ENCODE measurements around the gene UBE2D2. TPM values are rescaled to one million over a fixed set of nuclear protein-coding genes. Genes with fewer than 3 reads are reported as not detected.
A peak's percentile ranks its signal among the peaks of the same experiment; 100 is the strongest.

UBE2D2 gene
- total RNA-seq, 1 experiment from 2014 or later, result 222 TPM

GRCh38 chr5:139634028-139634325, 72.8 kb downstream of the UBE2D2 start:
- DNase-seq (ENCODE audit: low read depth, low spot score) (no peak), ATAC-seq (no peak)
- in situ Hi-C loops (cut with HindIII; ENCODE audit: low pct_unique_long_range_greater_than_20kb, low sequenced_read_pairs), result no loop called here
- Histone ChIP-seq H3K4me1 (ENCODE audit: control insufficient read depth, insufficient read depth, low read length) (peaks cover 37% of the 10 kb centered on the region), H3K27me3 (ENCODE audit: control insufficient read depth, insufficient read depth, low read length) (no peaks in the 10 kb centered on the region), H3K4me3 (ENCODE audit: low read depth in 2 of 2, low read length in 2 of 2) (no peak overlapping the region), H3K27ac (ENCODE audit: low read length) (no peak overlapping the region; the same call in 1 of the 2 replicates), H3K36me3 (ENCODE audit: control insufficient read depth, insufficient read depth, low read length) (0 out of 2 replicates have a peak, but pooled peaks cover 2% of the 10 kb centered on the region), H3K9me3 (ENCODE audit: control insufficient read depth, insufficient read depth, low read depth, low read length) (no peaks in the 10 kb centered on the region)
- no peak for TF ChIP-seq TCF7L2 (IDR thresholded peaks at IDR 0.05; ENCODE audit: low read depth, low read length)
- TF ChIP-seq SIN3A (IDR thresholded peaks at IDR 0.05; ENCODE audit: borderline replicate concordance, insufficient read depth, low read depth, low read length), result no peak
- TF ChIP-seq, protein P1, sequence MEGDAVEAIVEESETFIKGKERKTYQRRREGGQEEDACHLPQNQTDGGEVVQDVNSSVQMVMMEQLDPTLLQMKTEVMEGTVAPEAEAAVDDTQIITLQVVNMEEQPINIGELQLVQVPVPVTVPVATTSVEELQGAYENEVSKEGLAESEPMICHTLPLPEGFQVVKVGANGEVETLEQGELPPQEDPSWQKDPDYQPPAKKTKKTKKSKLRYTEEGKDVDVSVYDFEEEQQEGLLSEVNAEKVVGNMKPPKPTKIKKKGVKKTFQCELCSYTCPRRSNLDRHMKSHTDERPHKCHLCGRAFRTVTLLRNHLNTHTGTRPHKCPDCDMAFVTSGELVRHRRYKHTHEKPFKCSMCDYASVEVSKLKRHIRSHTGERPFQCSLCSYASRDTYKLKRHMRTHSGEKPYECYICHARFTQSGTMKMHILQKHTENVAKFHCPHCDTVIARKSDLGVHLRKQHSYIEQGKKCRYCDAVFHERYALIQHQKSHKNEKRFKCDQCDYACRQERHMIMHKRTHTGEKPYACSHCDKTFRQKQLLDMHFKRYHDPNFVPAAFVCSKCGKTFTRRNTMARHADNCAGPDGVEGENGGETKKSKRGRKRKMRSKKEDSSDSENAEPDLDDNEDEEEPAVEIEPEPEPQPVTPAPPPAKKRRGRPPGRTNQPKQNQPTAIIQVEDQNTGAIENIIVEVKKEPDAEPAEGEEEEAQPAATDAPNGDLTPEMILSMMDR (IDR thresholded peaks at IDR 0.05), result no peak
- TF ChIP-seq, protein P2, sequence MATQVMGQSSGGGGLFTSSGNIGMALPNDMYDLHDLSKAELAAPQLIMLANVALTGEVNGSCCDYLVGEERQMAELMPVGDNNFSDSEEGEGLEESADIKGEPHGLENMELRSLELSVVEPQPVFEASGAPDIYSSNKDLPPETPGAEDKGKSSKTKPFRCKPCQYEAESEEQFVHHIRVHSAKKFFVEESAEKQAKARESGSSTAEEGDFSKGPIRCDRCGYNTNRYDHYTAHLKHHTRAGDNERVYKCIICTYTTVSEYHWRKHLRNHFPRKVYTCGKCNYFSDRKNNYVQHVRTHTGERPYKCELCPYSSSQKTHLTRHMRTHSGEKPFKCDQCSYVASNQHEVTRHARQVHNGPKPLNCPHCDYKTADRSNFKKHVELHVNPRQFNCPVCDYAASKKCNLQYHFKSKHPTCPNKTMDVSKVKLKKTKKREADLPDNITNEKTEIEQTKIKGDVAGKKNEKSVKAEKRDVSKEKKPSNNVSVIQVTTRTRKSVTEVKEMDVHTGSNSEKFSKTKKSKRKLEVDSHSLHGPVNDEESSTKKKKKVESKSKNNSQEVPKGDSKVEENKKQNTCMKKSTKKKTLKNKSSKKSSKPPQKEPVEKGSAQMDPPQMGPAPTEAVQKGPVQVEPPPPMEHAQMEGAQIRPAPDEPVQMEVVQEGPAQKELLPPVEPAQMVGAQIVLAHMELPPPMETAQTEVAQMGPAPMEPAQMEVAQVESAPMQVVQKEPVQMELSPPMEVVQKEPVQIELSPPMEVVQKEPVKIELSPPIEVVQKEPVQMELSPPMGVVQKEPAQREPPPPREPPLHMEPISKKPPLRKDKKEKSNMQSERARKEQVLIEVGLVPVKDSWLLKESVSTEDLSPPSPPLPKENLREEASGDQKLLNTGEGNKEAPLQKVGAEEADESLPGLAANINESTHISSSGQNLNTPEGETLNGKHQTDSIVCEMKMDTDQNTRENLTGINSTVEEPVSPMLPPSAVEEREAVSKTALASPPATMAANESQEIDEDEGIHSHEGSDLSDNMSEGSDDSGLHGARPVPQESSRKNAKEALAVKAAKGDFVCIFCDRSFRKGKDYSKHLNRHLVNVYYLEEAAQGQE (IDR thresholded peaks at IDR 0.05; ENCODE audit: insufficient read depth in 1 of 2, low read depth in 2 of 2, low read length in 1 of 2), result no peak
- TF ChIP-seq POLR2AphosphoS5 (IDR thresholded peaks at IDR 0.05; ENCODE audit: low read depth, low read length), result no peak
- no TSS peak for BruUV-seq (replicated peaks)
- CTCF ChIA-PET, result interaction anchor here (0.6 to 4.6 kb wide), 7 partner anchors 21 to 132 kb away, joined by 3 to 47 read pairs (median 5); no protein-coding TSS in a partner anchor
- intact Hi-C loops (cut with micrococcal nuclease; ENCODE audit: unreplicated experiment), result no loop called here
- POLR2A ChIA-PET, result no interaction called here

DNA sequence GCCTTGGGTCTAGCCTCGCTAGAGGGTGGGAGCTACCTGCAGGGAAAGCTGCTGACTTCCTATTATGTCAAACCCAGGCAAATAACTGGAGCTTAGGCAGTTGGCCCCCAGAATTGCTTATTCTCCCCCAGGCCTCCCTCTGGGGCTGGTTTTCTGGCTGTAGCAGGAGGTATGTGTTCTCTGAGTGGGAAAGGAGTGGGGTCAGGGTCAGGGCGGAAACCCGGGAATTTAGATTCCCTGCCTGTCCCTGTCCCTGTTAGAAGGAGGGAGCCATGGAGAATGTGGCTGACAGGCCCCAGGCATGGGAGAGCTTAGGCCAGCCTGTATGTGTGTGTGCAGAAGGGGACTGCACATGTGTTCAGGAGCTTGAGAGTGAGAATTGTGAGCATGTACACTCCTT, 73.4 kb downstream of the UBE2D2 start:
- Histone ChIP-seq H3K27ac (ENCODE audit: low read length) (peak overlapping the region; percentile 48; the same call in 1 of the 2 replicates), H3K27me3 (ENCODE audit: control insufficient read depth, insufficient read depth, low read length) (no peaks in the 10 kb centered on the region), H3K36me3 (ENCODE audit: control insufficient read depth, insufficient read depth, low read length) (0 out of 2 replicates have a peak, but pooled peaks cover 2% of the 10 kb centered on the region), H3K4me3 (ENCODE audit: low read depth in 2 of 2, low read length in 2 of 2) (no peak overlapping the region), H3K4me1 (ENCODE audit: control insufficient read depth, insufficient read depth, low read length) (peaks cover 43% of the 10 kb centered on the region), H3K9me3 (ENCODE audit: control insufficient read depth, insufficient read depth, low read depth, low read length) (no peaks in the 10 kb centered on the region)
- TF ChIP-seq TCF7L2 (IDR thresholded peaks at IDR 0.05; ENCODE audit: low read depth, low read length) (no peak), POLR2AphosphoS5 (IDR thresholded peaks at IDR 0.05; ENCODE audit: low read depth, low read length) (no peak), SIN3A (IDR thresholded peaks at IDR 0.05; ENCODE audit: borderline replicate concordance, insufficient read depth, low read depth, low read length) (no peak)
- TF ChIP-seq, protein P1 (IDR thresholded peaks at IDR 0.05), result no peak
- TF ChIP-seq, protein P2 (IDR thresholded peaks at IDR 0.05; ENCODE audit: insufficient read depth in 1 of 2, low read depth in 2 of 2, low read length in 1 of 2), result no peak
- DNase-seq (ENCODE audit: low read depth, low spot score), result no peak
- intact Hi-C loops (cut with micrococcal nuclease; ENCODE audit: unreplicated experiment) (no loop called here), in situ Hi-C loops (cut with HindIII; ENCODE audit: low pct_unique_long_range_greater_than_20kb, low sequenced_read_pairs) (no loop called here)
- CTCF ChIA-PET, result interaction anchor here (1.3 to 4.6 kb wide), 5 partner anchors 20 to 132 kb away, joined by 3 to 47 read pairs (median 7); no protein-coding TSS in a partner anchor
- no peak for ATAC-seq
- POLR2A ChIA-PET, result interaction anchor here (0.7 to 1.0 kb wide), 2 partner anchors 14 to 56 kb away, joined by 3 to 5 read pairs; partner anchors contain the start of gene CXXC5
- BruUV-seq (replicated peaks), result no TSS peak
